ENCODE measurements around the gene SERPINE1.
A peak's percentile ranks its signal among the peaks of the same experiment; 100 is the strongest.

SERPINE1 gene

GRCh38 chr7:101168412-101169049 lies 41.6 kb downstream of the SERPINE1 start:
- DNase-seq (ENCODE audit: low read depth): no peak
- TF ChIP-seq CTCF (conservative IDR thresholded peaks at IDR 0.05; ENCODE audit: low read depth, low read length): no peak

GRCh38 chr7:101169110-101169837 lies 42.4 kb downstream of the SERPINE1 start:
- DNase-seq (ENCODE audit: low read depth): no peak
- no peak overlapping the region for H3K4me3 ChIP-seq (ENCODE audit: low read depth, low read length)
- TF ChIP-seq CTCF (conservative IDR thresholded peaks at IDR 0.05; ENCODE audit: low read depth, low read length): no peak

More at GRCh38 chr7:101168412-101169049, 41.6 kb downstream of the SERPINE1 start:
- H3K4me3 ChIP-seq (ENCODE audit: low read depth, low read length): no peak overlapping the region

- peak; percentile 94 for TF ChIP-seq CTCF (conservative IDR thresholded peaks at IDR 0.05; ENCODE audit: low read depth, low read length)
- no peak overlapping the region for H3K4me3 ChIP-seq (ENCODE audit: low read depth, low read length)
- peak; percentile 66 for DNase-seq (ENCODE audit: low read depth)
Observed at GRCh38 chr7:101169838-101170551, 43.1 kb downstream of the SERPINE1 start.

DNA sequence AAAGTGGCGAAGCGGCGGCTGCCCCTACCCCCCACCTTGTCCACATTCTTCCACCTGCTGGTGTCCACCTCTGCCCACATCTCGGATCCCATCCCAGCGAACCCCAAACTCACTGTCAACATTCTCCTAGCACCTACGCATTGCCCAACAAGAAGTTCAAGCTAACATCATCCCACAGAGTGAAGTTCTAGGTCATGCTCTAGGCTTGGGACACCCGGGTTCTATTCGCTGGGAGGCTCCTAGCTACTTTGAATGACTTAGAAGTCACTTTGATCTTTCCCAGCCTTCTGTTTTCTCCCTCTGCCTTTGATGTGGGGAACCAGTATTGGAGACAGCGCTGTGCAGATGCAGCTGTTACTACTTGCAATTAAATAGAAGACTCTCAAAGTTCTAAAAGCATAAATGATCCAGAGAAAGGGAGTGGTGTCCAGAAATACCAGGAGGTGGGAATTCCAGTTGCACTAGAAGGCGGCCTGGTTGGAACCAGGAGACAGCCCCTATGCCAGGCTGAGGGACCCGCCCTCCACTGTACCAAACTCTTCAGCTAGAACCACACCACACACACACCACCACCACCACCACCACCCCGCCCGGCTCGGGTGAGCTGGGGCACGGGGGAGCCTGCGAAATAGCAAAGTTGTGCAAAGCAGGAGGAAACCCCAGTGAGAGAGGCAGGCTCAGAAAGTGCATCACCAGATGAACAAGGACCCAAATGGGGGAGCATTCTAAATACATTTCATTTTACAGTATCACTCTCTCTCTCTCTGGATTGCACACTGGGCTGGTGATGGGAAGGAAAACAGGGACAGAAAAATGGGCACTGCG lies 43.9 kb downstream of the SERPINE1 start:
- TF ChIP-seq CTCF (conservative IDR thresholded peaks at IDR 0.05; ENCODE audit: low read depth, low read length): no peak
- no peak overlapping the region for H3K4me3 ChIP-seq (ENCODE audit: low read depth, low read length)
- DNase-seq (ENCODE audit: low read depth): no peak

GRCh38 chr7:101171442-101171837 lies 44.5 kb downstream of the SERPINE1 start:
- TF ChIP-seq CTCF (conservative IDR thresholded peaks at IDR 0.05; ENCODE audit: low read depth, low read length): peak; percentile 53
- no peak overlapping the region for H3K4me3 ChIP-seq (ENCODE audit: low read depth, low read length)
- DNase-seq (ENCODE audit: low read depth): no peak

DNA sequence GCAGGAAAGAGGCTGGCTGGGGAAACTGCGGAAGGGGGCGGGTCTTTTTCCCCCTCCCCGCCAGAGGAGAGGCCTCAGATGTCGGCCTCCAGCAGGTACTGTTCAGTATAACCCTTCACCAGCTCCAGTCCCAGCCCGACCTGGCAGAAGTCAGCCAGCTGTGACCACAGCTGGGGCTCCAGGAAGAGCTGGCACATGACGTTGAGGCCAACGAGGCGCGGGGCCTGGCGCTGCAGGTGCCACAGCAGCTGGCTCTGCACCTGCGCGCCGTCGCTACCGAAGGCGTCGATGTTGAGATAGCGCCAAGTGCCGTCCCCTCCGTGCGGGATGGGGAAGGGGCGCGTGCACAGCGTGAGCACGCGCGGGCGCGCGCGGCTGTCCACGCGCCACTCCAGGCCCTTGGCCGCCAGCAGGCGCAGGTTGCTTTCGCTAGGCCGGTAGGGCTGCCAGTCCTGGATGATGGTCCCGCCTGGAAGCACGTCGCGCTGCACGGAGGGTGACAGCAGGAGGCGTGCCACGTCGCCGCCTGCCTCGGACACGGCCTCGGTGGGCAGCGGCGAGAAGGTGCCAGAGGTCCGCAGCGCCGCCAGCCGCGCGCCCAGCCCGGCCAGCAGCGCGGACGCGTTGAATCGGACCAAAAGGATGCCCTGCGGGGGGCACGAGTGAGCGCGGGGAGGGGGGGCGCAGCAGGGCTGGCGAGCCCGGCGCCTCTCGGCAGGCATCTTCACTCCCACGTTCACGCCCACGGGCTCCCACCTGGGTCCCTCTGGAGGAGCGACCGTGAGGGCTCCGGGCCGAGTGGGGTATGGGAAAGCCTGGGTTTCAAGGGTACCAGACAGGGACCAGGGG lies 45.3 kb downstream of the SERPINE1 start:
- H3K4me3 ChIP-seq (ENCODE audit: low read depth, low read length): no peak overlapping the region
- no peak for TF ChIP-seq CTCF (conservative IDR thresholded peaks at IDR 0.05; ENCODE audit: low read depth, low read length)
- no peak for DNase-seq (ENCODE audit: low read depth)
